Ovary (tissue), 3 donors: ENCODE measurements around the gene NPPC.

Experiments
- CTCF ChIP-seq, 3 donors: fragments of 450-650 bp in 2 of 3; fragments of 200-600 bp in 1 of 3; IDR thresholded peaks; one replicate each; pipeline versions ENCODE4 v1.5.1 to v1.8.0; 2016 to 2022; ENCODE audit warnings: antibody characterized with exemption in 3 of 3, mild to moderate bottlenecking in 1 of 3
- POLR2A ChIP-seq: fragments of 450-650 bp; IDR thresholded peaks from one replicate; pipeline ENCODE4 v1.6.1; 2017; ENCODE audit warnings: antibody characterized with exemption, mild to moderate bottlenecking, moderate library complexity
- donor health status: DM: no; HTN: no; CAD: no.

- TF ChIP-seq POLR2A, result no peak
- TF ChIP-seq CTCF (IDR thresholded peaks at IDR 0.05), result no peak
These were observed 17.6 kb downstream of the NPPC start for GRCh38 chr2:231908584-231908983.
